NCI-H146 treated with DMSO at 0.1 percent for 48 hours (cell line): Measurements from ENCODE around the gene CPNE8.

Source experiments
- DNase-seq: peaks from one replicate; lab custom pipeline; 2025; ENCODE audit not compliant: unreplicated experiment; lab: John Stamatoyannopoulos, UW

CPNE8 gene

GRCh38 chr12:38905480-38906351, at the start of gene CPNE8:
CPNE8 (minus strand) TSS chr12:38905591; CDS start chr12:38905534, 57 bp downstream.
- no peak for DNase-seq

DNA sequence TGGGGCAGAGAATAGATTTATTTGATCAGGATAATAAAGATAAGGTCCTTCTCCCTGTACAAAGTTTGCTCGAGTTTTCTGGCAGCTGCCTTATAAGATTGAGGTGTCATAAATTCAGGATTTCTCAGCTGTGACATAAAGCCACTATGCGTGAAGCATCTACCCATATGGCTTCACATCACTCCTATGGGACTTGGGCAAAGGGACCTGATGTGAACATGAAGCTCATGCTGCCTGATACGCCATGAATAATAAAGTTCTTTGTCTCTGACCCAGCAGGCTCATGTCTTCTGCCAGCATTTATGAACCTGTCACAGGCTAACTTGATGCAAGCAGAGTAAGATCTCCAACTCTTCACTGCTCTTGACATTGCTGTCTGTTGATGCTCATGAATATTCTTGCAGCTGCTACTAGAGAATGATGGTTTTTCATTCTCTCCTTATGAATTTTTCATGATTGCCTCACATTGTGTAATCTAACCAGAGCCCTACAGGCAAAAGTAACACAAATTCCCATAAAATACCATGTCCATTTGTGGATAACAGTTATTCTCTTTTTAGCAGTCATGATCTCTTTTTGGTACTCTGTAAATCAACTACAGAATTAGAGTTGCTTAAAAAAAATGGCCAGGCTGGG, 49.0 kb upstream of the CPNE8 start:
- no peak for DNase-seq

DNA sequence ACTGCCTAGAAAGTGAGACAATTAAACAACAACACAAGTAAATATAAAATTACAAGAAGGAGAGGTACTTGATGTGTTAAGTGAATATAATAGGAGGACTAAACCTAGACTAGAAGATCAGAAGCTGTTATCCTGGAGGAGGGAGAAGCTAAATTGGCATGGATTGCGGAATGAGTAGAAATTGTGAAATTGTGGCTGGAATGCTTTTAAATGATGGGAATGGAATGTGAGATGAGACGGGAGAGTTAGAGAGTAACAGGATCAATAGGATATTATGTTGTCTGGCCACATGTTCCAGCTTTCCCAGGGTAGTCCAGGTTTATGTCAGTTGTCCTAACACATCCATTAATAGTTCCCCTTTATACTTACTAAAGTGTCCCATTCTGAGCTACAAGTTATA, 44.0 kb upstream of the CPNE8 start:
- no peak for DNase-seq

- DNase-seq = no peak
These were observed 29.3 kb upstream of the CPNE8 start for GRCh38 chr12:38934686-38935085.

DNA sequence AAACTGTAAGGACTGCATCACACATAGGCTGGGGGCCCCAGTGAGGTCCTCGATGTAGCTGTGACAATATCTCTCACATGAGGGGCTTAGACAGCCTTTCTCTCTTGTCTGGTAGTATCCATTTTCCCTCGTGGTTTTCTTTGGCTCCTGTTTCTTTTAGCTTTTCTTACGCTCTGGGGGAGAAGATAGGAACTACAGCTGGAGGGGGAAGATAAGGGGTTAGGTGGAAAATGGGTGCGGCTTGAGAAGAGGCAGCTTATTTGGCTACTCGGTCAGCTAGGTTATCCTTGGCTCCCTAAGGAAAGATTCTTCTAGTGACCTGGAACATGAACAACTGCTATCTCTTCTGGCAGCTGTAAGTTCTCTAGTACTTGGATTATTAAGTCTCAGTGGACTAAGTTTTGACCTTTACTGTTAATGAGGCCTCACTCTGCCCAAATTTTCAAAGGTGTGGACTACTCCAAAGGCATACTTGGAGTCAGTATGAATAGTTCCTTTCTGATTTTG, 28.7 kb upstream of the CPNE8 start:
- no peak for DNase-seq

- DNase-seq = no peak
These were observed 26.9 kb upstream of the CPNE8 start for GRCh38 chr12:38932320-38932719.

DNA sequence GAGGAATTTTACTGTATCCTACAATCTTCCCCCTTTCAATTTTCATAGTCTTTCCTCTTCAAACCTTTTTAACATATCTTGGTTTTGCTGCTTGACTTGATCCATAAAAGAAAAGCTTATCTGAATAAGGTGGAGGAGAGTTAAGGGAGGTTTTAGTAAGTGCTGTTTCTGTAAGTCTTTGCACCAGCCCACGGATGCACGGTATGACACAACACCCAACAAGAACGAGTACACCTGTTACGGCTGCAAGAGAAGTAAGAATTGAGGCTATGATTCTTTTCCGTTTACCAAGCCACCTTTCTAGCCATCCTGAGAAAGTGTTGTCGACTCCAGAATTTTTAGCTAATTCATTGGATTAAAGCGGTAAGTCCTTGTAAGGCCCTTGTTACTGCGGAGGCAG, 26.1 kb upstream of the CPNE8 start:
- no peak for DNase-seq

DNA sequence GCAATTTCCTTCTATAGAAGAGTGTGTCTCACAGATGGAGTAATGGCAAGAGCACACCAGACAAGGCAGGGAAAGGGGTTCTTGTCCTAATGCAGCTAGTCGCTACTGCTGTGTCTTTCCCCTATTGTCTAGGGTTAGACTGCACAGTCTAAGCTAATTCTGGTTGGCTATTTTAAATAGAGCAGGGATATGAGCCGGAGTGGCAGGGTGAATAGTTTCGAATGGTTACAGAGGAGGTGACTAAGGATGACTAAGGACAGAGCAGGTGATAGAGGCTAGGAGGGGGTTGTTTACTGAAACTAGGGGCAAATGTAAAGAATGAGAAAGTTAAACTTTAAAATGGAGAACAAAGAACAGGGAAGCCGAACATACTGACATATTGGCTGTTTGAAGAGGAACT, 25.6 kb upstream of the CPNE8 start:
- DNase-seq = no peak

DNA sequence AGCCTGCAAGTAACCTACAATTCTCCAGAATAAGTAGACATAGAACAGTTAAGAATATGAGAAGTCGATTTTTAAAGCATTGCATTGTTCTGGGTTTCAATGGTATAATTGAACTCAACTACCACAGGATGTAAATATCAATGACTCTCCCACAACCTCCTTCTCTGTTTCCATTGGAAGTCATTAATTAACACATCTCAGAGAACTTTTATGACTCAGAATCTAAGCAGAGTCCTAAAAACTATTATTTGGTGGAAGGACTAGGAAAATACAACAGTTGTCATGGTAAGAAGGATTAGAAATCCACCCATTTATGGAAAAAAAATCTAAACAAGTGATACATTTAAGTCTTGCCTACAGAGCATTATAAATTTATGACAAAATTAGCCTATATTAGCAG, 21.1 kb upstream of the CPNE8 start:
- no peak for DNase-seq

GRCh38 chr12:38921025-38921677, 15.8 kb upstream of the CPNE8 start:
- DNase-seq = peak; percentile 6

DNA sequence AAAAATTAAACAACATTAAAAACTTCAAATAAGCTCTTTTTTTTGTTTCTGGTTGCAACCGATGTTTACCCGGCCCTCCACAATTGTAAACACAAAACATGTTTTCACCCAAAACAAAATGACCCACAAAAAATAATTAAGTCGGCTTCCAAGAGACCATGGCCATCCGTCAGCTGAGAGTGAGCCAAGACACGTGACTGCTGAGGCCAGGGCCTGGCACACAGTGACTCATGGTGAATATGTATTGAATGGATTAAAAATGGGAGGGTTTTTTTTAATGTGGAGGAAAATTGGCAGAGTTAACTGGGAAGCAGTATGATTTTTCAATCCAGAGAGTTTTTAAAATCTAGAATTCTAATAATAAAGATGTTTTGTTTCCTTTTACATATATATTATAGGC, 13.8 kb upstream of the CPNE8 start:
- DNase-seq = no peak

GRCh38 chr12:38915429-38916182, 10.2 kb upstream of the CPNE8 start:
- DNase-seq = no peak

DNA sequence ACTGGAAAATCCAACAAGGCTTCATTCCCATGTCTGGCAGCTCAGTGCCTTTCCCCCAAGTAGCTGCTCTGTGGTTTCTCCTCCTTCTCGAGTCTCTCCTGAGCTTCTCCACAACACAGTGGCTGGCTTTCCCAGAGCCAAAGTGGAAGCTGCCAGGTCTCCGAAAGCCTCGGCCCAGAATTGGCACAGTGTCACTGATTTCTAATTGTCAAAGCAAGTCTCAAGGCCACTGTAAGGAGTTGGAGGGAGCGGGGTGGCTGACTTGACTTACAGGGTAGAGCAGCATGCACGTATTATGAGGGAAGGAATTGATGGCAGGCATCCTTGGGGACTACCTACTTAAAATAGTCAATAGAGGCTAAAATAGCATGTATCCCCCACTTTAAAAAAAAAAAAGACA, 6.7 kb upstream of the CPNE8 start:
- no peak for DNase-seq

GRCh38 chr12:38911611-38912010, 6.2 kb upstream of the CPNE8 start:
- DNase-seq = no peak

DNA sequence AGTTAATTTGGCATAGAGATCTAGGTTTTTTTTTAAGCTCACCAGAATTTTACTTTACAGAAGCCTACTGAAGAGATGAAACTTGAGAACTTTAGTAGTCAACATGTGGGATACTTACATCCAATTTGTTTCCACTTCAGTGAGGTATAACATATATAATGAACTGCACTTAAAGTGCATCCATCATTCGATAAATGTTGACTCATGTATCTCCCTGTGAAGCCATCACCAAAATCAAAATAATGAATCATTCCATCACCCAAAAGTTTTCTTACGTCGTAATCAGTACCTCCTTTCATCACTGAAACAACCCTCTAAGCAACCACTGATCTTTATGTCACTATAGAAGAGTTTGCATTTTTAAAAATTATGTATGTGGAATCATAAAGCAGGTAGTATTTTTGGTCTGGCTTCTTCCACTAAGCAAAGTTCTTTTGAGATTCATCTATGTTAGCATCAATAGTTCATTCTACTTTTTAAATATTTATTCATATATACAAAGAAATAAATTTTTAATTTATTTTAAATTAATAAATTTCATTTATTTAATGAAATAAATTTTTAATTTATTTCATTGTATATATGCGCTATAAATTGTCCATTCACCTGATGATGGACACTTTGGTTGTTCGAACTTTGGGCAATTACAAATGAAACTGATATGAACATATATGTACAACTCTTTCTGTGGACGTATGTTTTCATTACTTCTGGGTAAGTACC, 2.0 kb upstream of the CPNE8 start:
- DNase-seq = no peak

DNA sequence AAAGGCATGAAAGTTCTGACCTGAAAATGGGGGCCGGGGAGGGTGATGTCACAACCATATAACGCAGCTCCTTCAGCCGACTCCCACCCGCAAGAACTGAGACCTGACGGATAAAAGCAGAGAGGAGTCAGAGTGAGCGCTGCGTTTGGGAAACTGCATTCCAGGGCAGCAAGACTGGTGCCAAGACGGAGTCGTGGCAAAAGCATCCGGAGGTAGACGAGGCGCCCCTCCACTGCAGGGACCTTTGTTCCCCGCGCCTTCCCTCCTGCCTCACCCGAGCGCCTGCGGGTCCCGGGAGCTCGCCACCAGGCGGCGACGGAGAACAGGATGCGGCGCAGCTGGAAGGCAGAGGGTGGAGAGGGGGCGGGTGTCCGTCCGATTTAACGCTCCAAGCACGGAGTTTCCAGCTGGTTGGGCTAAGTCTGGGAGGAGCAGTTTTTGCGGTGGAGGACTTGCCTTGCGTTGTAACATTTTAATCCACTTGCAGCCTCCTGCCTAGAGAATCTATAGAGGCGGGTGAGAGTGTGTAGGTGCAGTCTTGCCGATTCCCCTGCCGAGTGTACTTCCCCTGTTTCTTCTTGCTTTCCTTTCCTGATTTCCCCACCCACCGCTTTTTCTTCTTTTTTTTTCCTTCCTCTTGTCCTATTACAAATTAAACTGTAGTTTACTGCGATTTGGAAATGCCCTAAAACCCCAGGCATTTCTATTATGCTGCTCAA, 1.2 kb upstream of the CPNE8 start:
- peak; percentile 16 for DNase-seq

DNA sequence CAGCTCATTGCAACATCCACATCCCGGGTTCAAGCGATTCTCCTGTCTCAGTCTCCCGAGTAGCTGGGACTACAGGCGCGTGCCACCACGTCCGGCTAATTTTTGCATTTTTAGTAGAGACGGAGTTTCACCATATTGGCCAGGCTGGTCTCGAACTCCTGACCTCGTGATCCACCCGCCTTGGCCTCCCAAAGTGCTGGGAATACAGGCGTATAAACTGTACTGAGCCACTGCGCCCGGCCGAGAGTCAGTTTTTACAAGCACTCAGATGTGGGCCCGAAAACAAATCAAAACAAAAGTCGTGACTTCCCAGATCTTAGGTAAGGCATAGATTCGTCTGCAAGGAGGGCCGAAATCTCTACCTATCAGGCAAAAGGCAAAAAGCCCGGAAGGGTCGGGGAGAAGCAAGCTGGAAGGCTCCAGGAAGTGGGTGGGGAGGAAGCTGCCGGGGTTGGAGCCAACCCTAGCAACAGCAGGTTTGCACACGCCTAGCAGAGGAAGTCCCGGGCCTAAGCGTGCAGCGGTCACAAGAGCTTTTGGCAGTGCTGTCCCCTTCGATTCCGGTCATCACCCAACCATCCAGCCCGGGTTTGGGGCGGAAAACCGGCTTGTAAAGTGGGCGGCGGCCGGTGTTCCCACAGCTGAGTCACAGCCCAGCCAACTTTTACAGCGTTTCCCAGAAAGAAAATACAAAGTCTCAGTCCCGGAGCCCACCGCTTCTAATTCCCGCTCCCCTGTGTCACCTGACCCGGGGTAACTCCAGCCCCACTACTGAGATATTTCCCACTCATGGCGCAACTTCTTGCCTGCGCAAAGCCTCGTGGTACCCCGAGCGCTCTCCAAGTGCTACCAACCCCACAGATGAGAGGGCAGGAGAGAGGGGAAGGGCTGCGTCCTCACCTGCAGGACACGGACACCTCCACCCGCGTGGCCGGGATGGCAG, 583 bp downstream of the CPNE8 start:
- no peak for DNase-seq

- DNase-seq = no peak
These were observed 1.8 kb downstream of the CPNE8 start for GRCh38 chr12:38903596-38903995.
